Body of pancreas (tissue), 4 donors: ENCODE measurements around the gene ASTN1. TPM values are rescaled to one million over a fixed set of nuclear protein-coding genes. Genes with fewer than 3 reads are reported as not detected.

Experiments
- ATAC-seq: fragments of 150-250 bp; one replicate; pipeline ENCODE4 v1.9.1; 2016
- DNase-seq, 4 donors: peaks; one replicate each; pipeline ENCODE4 v3.0.0-alpha.2; 2019
- H3K27ac ChIP-seq, 4 donors: fragments of 200-600 bp; sonication (generic); 1 replicate in 3 of 4; 2 replicates in 1 of 4; pipeline versions ENCODE4 v1.5.1 to v1.6.1; 2016 to 2019; ENCODE audit warnings: mild to moderate bottlenecking in 1 of 4, mixed read lengths in 1 of 4, moderate library complexity in 1 of 4
- H3K27me3 ChIP-seq, 2 donors: fragments of 200-600 bp; sonication (generic); one replicate each; pipeline ENCODE4 v1.6.0; 2016; ENCODE audit warnings: mild to moderate bottlenecking in 1 of 2
- H3K36me3 ChIP-seq, 2 donors: fragments of 200-600 bp; sonication (generic); replicated peaks in 1 of 2; 2 replicates each; pipeline ENCODE4 v1.5.1; 2016; ENCODE audit warnings: low read depth in 2 of 2; ENCODE audit not compliant: insufficient read depth in 1 of 2
- H3K4me1 ChIP-seq: fragments of 200-600 bp; sonication (generic); one replicate; pipeline ENCODE4 v1.6.0; 2016
- H3K4me3 ChIP-seq, 2 donors: fragments of 200-600 bp; sonication (generic); 1 replicate in 1 of 2; 2 replicates in 1 of 2; pipeline ENCODE4 v1.5.1; 2016 to 2019
- H3K9me3 ChIP-seq, 3 donors: fragments of 200-600 bp; sonication (generic); 1 replicate in 2 of 3; 2 replicates in 1 of 3; pipeline ENCODE4 v1.5.1; 2016
- CTCF ChIP-seq, 7 experiments: fragments of 450-650 bp in 4 of 7; fragments of 200-600 bp in 3 of 7; sonication (generic) in 3 of 7; IDR thresholded peaks; one replicate each; pipeline ENCODE4 v1.5.1; 2016 to 2019; ENCODE audit warnings: antibody characterized with exemption in 7 of 7
- POLR2A ChIP-seq, 3 donors: fragments of 450-650 bp; IDR thresholded peaks; one replicate each; pipeline ENCODE4 v1.6.1; 2016; ENCODE audit warnings: antibody characterized with exemption in 3 of 3, mild to moderate bottlenecking in 2 of 3
- WGBS, 2 donors: methylation state at CpG; one replicate each; pipeline ENCODE4 v1.1.5; 2017; 5-methylcytosine and 5-hydroxymethylcytosine counted together
- intact Hi-C: fragments of 100-400 bp; cut with DNase I; formaldehyde crosslinking; loops from one replicate; pipeline ENCODE4 v1.15.1; 2023
- total RNA-seq, 2 donors: library from RNA; depleted of rRNA; stranded (reverse); fragments of >200 nt; gene quantifications; one replicate each; pipeline ENCODE4 v1.1.0, GENCODE V29; 2016

Gene ASTN1
- total RNA-seq, 2 donors from 2014 or later, result 0.66 to 0.78 TPM

- H3K4me3 ChIP-seq, result no peak overlapping the region
- H3K36me3 ChIP-seq, result no peaks in the 10 kb centered on the region
- no peak for DNase-seq
- H3K4me1 ChIP-seq, result no peaks in the 10 kb centered on the region
- 61 to 64% methylated on average over 6 of the region's 6 CpGs for WGBS, 2 donors
- intact Hi-C loops, result no loop called here
- no peak for ATAC-seq
- H3K9me3 ChIP-seq, result no peaks in the 10 kb centered on the region
- TF ChIP-seq POLR2A (IDR thresholded peaks at IDR 0.05) (no peak), CTCF (IDR thresholded peaks at IDR 0.05) (no peak)
- H3K27ac ChIP-seq, result no peak overlapping the region
- H3K27me3 ChIP-seq, result no peaks in the 10 kb centered on the region
These were observed 130.9 kb downstream of the ASTN1 start for GRCh38 chr1:177033628-177034027.

GRCh38 chr1:177032434-177032833, 132.1 kb downstream of the ASTN1 start:
- H3K9me3 ChIP-seq, result no peaks in the 10 kb centered on the region
- 60 to 81% methylated on average over 16 to 21 of the region's 22 CpGs for WGBS, 2 donors
- H3K4me1 ChIP-seq, result no peaks in the 10 kb centered on the region
- H3K36me3 ChIP-seq, result no peaks in the 10 kb centered on the region
- H3K27me3 ChIP-seq, result no peaks in the 10 kb centered on the region
- ATAC-seq (no peak), DNase-seq (no peak)
- TF ChIP-seq CTCF (IDR thresholded peaks at IDR 0.05) (no peak), POLR2A (IDR thresholded peaks at IDR 0.05) (no peak)
- H3K4me3 ChIP-seq, result no peak overlapping the region
- intact Hi-C loops, result no loop called here
- no peak overlapping the region for H3K27ac ChIP-seq

- H3K4me3 ChIP-seq, result no peak overlapping the region
- no peak for ATAC-seq
- H3K27me3 ChIP-seq, result no peaks in the 10 kb centered on the region
- 69 to 77% methylated on average over 4 of the region's 4 CpGs for WGBS, 2 donors
- no peaks in the 10 kb centered on the region for H3K4me1 ChIP-seq
- no peak overlapping the region for H3K27ac ChIP-seq
- no peak for TF ChIP-seq POLR2A (IDR thresholded peaks at IDR 0.05)
- TF ChIP-seq CTCF (IDR thresholded peaks at IDR 0.05), result no peak
- no peak for DNase-seq
- H3K36me3 ChIP-seq, result no peaks in the 10 kb centered on the region
- intact Hi-C loops, result no loop called here
- no peaks in the 10 kb centered on the region for H3K9me3 ChIP-seq
These were observed 139.9 kb downstream of the ASTN1 start for GRCh38 chr1:177024623-177025022.

- 55 to 60% methylated on average over 3 of the region's 3 CpGs for WGBS, 2 donors
- no peak for DNase-seq
- Histone ChIP-seq H3K36me3 (no peaks in the 10 kb centered on the region), H3K27me3 (no peaks in the 10 kb centered on the region), H3K4me1 (no peaks in the 10 kb centered on the region), H3K4me3 (no peak overlapping the region), H3K9me3 (no peaks in the 10 kb centered on the region), H3K27ac (no peak overlapping the region)
- ATAC-seq, result no peak
- intact Hi-C loops, result no loop called here
- no peak for TF ChIP-seq POLR2A (IDR thresholded peaks at IDR 0.05)
- no peak for TF ChIP-seq CTCF (IDR thresholded peaks at IDR 0.05)
These were observed 140.8 kb downstream of the ASTN1 start for GRCh38 chr1:177023726-177024125.

GRCh38 chr1:177023249-177023648, 141.3 kb downstream of the ASTN1 start:
- H3K27ac ChIP-seq, result no peak overlapping the region
- intact Hi-C loops, result no loop called here
- 66 to 77% methylated on average over 4 to 13 of the region's 14 CpGs for WGBS, 2 donors
- no peak for ATAC-seq
- no peaks in the 10 kb centered on the region for H3K36me3 ChIP-seq
- no peaks in the 10 kb centered on the region for H3K9me3 ChIP-seq
- H3K4me3 ChIP-seq, result no peak overlapping the region
- H3K27me3 ChIP-seq, result no peaks in the 10 kb centered on the region
- H3K4me1 ChIP-seq, result no peaks in the 10 kb centered on the region
- no peak for DNase-seq
- no peak for TF ChIP-seq CTCF (IDR thresholded peaks at IDR 0.05)
- no peak for TF ChIP-seq POLR2A (IDR thresholded peaks at IDR 0.05)
